Keratinocyte (primary cell): ENCODE measurements around the gene CORO1C. TPM values are rescaled to one million over a fixed set of nuclear protein-coding genes. Genes with fewer than 3 reads are reported as not detected.

Source experiments
- DNase-seq: peaks from one replicate; pipeline ENCODE4 v3.0.0-alpha.2; 2011; ENCODE audit warnings: low read depth, missing footprints, low spot score
- FAIRE-seq: peaks from 2 replicates; lab custom pipeline; 2011; peaks lifted over from hg19 to GRCh38; lab: Jason Lieb, UNC
- H2AFZ ChIP-seq: 2 replicates; pipeline ENCODE4 v1.6.0; 2012; ENCODE audit warnings: low read length, control low read depth, inconsistent platforms; ENCODE audit not compliant: control insufficient read depth
- H3K27ac ChIP-seq: 2 replicates; pipeline ENCODE4 v1.5.1; 2011; ENCODE audit warnings: low read length; ENCODE audit not compliant: control insufficient read depth, insufficient read depth
- H3K27me3 ChIP-seq: 3 replicates; pipeline ENCODE4 v1.6.0; 2011; ENCODE audit warnings: low read length; ENCODE audit not compliant: control insufficient read depth, insufficient read depth; ENCODE audit errors: extremely low read depth
- H3K36me3 ChIP-seq, 2 experiments: 2 replicates in 1 of 2; 3 replicates in 1 of 2; pipeline ENCODE4 v1.5.1; 2011; ENCODE audit warnings: low read length in 2 of 2, mild to moderate bottlenecking in 1 of 2; ENCODE audit not compliant: control insufficient read depth in 2 of 2, insufficient read depth in 2 of 2; ENCODE audit errors: extremely low read depth in 1 of 2
- H3K4me1 ChIP-seq: 3 replicates; pipeline ENCODE4 v1.5.1; 2011; ENCODE audit warnings: low read length; ENCODE audit not compliant: control insufficient read depth, insufficient read depth; ENCODE audit errors: extremely low read depth
- H3K4me2 ChIP-seq: 3 replicates; pipeline ENCODE4 v1.6.0; 2011; ENCODE audit warnings: low read depth, low read length; ENCODE audit not compliant: control insufficient read depth, insufficient read depth; ENCODE audit errors: extremely low read depth
- H3K4me3 ChIP-seq, 3 experiments: fragments of 200-600 bp in 1 of 3; sonication (generic) in 1 of 3; 2 replicates in 2 of 3; 3 replicates in 1 of 3; pipeline ENCODE4 v1.5.1; 2011 to 2016; ENCODE audit warnings: low read length in 3 of 3, mild to moderate bottlenecking in 3 of 3, control low read depth in 2 of 3, inconsistent platforms in 1 of 3, low read depth in 1 of 3, mixed read lengths in 1 of 3, mixed run types in 1 of 3, moderate library complexity in 1 of 3; ENCODE audit not compliant: control insufficient read depth in 2 of 3, insufficient read depth in 2 of 3; ENCODE audit errors: extremely low read depth in 1 of 3
- H3K79me2 ChIP-seq: 2 replicates; pipeline ENCODE4 v1.6.0; 2012; ENCODE audit warnings: low read length; ENCODE audit not compliant: control insufficient read depth, insufficient read depth
- H3K9ac ChIP-seq: 3 replicates; pipeline ENCODE4 v1.6.0; 2011; ENCODE audit warnings: low read length; ENCODE audit not compliant: control insufficient read depth, insufficient read depth; ENCODE audit errors: extremely low read depth
- H3K9me1 ChIP-seq: 3 replicates; pipeline ENCODE4 v1.6.0; 2011; ENCODE audit warnings: low read length; ENCODE audit not compliant: control insufficient read depth, insufficient read depth; ENCODE audit errors: extremely low read depth
- H3K9me3 ChIP-seq: 2 replicates; pipeline ENCODE4 v1.5.1; 2012; ENCODE audit warnings: low read depth, low read length; ENCODE audit not compliant: control insufficient read depth
- H4K20me1 ChIP-seq: 3 replicates; pipeline ENCODE4 v1.6.0; 2011; ENCODE audit warnings: low read length; ENCODE audit not compliant: control insufficient read depth, insufficient read depth; ENCODE audit errors: extremely low read depth
- CTCF ChIP-seq, 3 experiments: IDR thresholded peaks in 1 of 3; conservative IDR thresholded peaks in 1 of 3; optimal IDR thresholded peaks in 1 of 3; 2 replicates in 2 of 3; 3 replicates in 1 of 3; pipeline versions ENCODE3 to v1.5.1; 2011; ENCODE audit warnings: low read length in 3 of 3, mild to moderate bottlenecking in 3 of 3, moderate library complexity in 2 of 3, control low read depth in 1 of 3, inconsistent platforms in 1 of 3; ENCODE audit not compliant: insufficient read depth in 2 of 3; ENCODE audit errors: extremely low read depth in 1 of 3
- EZH2 ChIP-seq: IDR thresholded peaks from one replicate; pipeline ENCODE4 v1.6.1; 2012; ENCODE audit warnings: inconsistent platforms, mild to moderate bottlenecking, low read length, moderate library complexity
- dilution Hi-C: fragments of 300-500 bp; cut with MboI; formaldehyde crosslinking; loops from one replicate; pipeline ENCODE4 v1.7.0; 2020; ENCODE audit warnings: low sequenced_read_pairs; ENCODE audit not compliant: extremely low pct_ligation_motif_present
- polyA plus RNA-seq, 5 experiments: library from polyadenylated mRNA; depleted of rRNA in 3 of 5; stranded (reverse) in 3 of 5; stranded (forward) in 1 of 5; unstranded in 1 of 5; fragments of >200 nt; gene quantifications; 1 replicate in 1 of 5; 2 replicates in 3 of 5; 3 replicates in 1 of 5; pipeline versions ENCODE4 v1.2.1 to v1.2.3, GENCODE V29; 2011 to 2012; ENCODE audit warnings: missing spikeins in 2 of 5, low read depth in 1 of 5, low replicate concordance in 1 of 5

CORO1C gene
- polyA plus RNA-seq, 1 donor (not counting 4 experiments of a cell fraction or from before 2014, with no cell fraction given): 283 TPM

DNA sequence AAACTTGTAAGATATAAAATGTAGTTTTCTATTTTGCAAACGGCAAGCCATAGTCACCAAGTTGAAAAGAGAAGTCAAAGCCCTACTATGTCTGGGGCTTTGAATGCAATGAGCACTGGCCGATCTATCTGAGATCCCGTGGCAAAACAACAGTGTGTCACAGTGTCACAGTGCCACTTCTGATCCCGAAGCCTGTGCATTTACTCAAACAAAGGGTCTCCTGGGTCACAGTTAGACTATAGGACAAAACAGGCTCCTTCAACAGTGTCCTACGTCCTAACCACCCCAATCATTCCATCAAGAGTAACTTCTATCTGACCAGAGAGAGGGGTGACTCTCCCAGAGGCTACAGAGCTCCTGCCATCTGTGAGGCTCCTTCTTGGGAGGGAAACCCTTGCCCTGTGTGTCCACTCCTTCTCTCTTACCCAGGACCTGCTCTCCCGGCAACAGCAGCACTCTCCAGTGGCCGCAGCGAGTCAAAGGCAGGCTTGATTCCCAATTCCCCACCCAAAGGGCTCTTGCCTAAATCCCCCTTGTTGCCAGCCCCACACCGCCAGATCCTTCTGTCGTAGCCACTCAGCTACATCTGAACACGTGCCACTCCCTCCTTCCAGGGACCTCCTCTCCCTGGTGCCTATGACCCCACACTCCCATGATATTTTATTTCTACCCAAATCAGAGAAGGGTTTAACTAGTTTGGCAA is 83.6 kb downstream of the CORO1C start:
- no peaks in the 10 kb centered on the region for H3K79me2 ChIP-seq
- dilution Hi-C loops: no loop called here
- no peak overlapping the region for H3K27ac ChIP-seq
- H3K9ac ChIP-seq: no peak overlapping the region
- H3K4me3 ChIP-seq: no peak overlapping the region
- no peak overlapping the region for H3K4me2 ChIP-seq
- H2AFZ ChIP-seq: no peak overlapping the region
- H3K9me3 ChIP-seq: no peaks in the 10 kb centered on the region
- TF ChIP-seq EZH2 (no peak), CTCF (optimal IDR thresholded peaks at IDR 0.05 in 1 of 3, IDR thresholded peaks at IDR 0.05 in 1 of 3, conservative IDR thresholded peaks at IDR 0.05 in 1 of 3; ENCODE audit: extremely low read depth in 1 of 3, insufficient read depth in 2 of 3, low read length in 3 of 3) (no peak)
- H3K36me3 ChIP-seq: peaks cover 43 to 55% of the 10 kb centered on the region in 2 experiments
- no peaks in the 10 kb centered on the region for H3K27me3 ChIP-seq
- H3K9me1 ChIP-seq: no peaks in the 10 kb centered on the region
- H4K20me1 ChIP-seq: no peaks in the 10 kb centered on the region
- no peak for DNase-seq
- H3K4me1 ChIP-seq: no peaks in the 10 kb centered on the region
- no peak for FAIRE-seq

GRCh38 chr12:108646600-108647579 is 84.4 kb downstream of the CORO1C start:
- Histone ChIP-seq H3K27me3 (no peaks in the 10 kb centered on the region), H2AFZ (no peak overlapping the region), H4K20me1 (no peaks in the 10 kb centered on the region), H3K4me1 (no peaks in the 10 kb centered on the region), H3K36me3 (peaks cover 38 to 48% of the 10 kb centered on the region in 2 experiments), H3K9me3 (no peaks in the 10 kb centered on the region), H3K4me2 (no peak overlapping the region), H3K79me2 (no peaks in the 10 kb centered on the region), H3K27ac (no peak overlapping the region), H3K4me3 (no peak overlapping the region), H3K9ac (no peak overlapping the region), H3K9me1 (no peaks in the 10 kb centered on the region)
- DNase-seq (no peak), FAIRE-seq (no peak)
- dilution Hi-C loops: no loop called here
- TF ChIP-seq CTCF (optimal IDR thresholded peaks at IDR 0.05 in 1 of 3, IDR thresholded peaks at IDR 0.05 in 1 of 3, conservative IDR thresholded peaks at IDR 0.05 in 1 of 3; ENCODE audit: extremely low read depth in 1 of 3, insufficient read depth in 2 of 3, low read length in 3 of 3): no peak
- no peak for TF ChIP-seq EZH2
